NCI-H146 treated with DMSO at 0.1 percent for 48 hours (cell line): ENCODE data around the gene PCNX3.

Experiments used
- DNase-seq: peaks from one replicate; lab custom pipeline; 2025; ENCODE audit not compliant: unreplicated experiment; lab: John Stamatoyannopoulos, UW

Gene PCNX3

GRCh38 chr11:65615229-65615949 lies at the start of gene PCNX3:
Gene PCNX3 (plus strand): TSS chr11:65615776. CDS start chr11:65616312, 536 bp downstream.
- DNase-seq = peak; percentile 99

DNA sequence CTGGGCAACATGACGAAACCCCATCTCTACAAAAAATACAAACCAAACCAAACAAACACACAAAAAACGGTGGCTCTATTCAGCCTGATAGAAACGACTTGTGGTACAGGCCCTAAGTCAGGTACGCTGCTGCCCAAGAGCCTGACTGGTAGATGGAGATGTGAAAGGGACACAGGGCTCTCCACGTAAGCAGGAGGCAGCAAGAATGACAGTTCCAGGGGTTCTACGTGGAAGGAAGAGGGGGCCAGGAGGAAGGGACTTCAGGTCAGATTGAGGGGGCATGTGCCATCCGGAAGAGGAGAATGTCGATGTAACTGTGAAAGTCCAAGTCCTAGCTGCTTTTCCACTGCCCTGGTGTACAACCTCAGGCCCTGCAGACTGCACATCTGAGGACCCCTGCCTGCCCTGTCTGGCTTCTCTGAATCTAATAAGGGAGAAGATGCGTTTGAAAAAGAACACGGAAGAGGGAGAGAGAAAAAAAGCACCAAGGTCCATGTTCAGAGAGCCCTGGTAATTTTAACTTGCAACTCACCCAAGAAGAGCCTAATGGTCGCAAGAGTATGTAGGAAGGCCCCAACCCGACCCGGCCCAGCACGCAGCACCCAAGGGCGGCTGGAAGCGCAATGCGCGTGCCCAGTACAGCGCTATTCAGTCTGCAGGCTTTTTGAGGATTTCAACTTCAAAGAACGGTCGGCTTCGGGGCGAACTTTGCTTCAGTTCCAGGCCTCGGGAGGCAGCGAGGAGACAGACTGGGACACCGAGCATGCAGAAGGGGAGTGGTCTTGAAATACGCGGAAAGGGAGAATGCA lies 46.2 kb upstream of the PCNX3 start:
- no peak for DNase-seq

DNA sequence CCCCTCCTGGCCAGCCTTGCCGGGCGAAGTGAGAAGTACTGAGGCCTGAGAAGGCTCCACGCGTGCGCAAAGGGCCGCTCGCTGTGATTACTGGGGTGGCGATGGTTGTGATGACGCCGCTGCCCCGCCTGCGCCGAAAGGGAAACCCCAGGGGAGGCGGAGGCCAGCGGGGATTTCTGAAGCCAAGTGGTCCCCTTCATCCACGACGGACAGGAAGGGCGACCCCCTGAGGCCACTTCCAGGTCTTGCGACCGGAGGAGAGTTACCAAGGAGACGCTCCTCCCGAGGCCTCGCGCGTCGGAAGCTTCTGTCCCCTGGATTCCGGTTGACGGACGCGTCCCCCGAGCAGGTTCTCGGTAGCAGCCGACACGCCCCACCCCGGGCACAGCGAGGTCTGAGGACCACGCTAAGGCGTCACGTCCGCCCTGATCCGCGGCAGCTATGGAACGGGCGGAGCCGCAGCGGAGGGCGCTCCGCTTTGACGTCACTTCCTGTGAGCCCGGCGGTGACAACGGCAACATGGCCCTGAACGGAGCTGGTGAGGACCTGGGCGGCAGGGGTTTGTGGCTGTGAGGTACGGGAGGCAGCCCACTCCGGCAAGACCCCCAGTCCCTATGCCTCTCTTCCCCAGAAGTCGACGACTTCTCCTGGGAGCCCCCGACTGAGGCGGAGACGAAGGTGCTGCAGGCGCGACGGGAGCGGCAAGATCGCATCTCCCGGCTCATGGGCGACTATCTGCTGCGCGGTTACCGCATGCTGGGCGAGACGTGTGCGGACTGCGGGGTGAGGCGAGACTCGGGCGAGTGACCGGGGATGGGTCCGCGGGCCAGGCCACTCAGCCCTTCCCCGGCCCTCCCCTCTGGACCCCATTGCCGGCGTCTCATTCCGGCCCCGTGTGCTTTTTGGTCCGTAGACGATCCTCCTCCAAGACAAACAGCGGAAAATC lies 45.3 kb upstream of the PCNX3 start, which contains the start of gene ZNRD2:
Gene ZNRD2 (plus strand): TSS at position 505 of the 946 bp plus-strand sequence. CDS start 15 bp downstream, at position 520.
- DNase-seq = peak; percentile 83

- DNase-seq = no peak
Observed at GRCh38 chr11:65571420-65571819, 44.2 kb upstream of the PCNX3 start.

DNA sequence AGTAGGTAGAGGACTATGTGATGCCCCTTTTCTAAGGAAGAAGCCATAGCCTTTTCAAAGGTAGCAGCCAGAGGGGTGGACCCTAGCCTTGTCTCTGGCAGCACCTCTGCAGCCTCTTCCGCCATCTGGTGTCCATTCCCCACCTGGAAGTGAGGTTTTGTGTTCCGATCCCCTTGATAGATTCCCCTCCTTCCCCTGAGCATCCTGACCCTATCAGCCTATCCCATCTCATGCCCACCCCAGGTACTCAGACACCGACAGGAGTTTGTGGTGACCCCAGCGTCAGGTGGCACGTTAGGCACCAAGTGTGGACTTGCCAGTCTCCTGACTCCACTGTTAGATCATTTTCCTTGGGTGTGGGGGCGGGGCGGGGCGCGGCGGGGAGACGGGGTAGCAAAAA lies 43.6 kb upstream of the PCNX3 start:
- DNase-seq = peak; percentile 14

DNA sequence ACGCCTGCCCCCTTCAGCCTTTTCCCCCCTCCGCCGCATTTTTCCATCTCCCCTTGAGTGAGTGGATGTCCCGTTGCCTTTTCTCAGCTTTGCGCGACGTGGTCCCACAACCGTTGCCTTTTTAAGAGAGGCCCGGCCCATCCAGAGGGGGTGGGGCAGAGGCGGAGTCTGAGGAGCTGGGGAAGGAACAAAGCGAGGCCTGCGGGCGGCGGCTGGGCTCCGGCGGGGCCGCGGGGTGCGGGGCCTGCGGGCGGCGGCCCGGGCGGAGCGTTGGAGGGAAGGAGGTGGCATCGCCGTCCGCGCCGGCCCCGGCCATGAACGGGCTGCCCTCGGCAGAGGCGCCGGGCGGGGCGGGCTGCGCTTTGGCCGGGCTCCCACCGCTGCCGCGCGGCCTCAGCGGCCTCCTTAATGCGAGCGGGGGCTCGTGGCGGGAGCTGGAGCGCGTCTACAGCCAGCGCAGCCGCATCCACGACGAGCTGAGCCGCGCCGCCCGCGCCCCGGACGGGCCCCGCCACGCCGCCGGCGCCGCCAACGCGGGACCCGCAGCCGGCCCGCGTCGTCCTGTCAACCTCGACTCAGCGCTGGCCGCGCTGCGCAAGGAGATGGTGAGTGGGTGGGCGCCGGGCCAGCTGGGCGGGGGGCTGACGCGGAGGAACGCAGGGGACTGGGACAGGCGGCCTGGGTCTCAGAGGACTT lies 43.1 kb upstream of the PCNX3 start, which contains the start of gene FAM89B:
Gene FAM89B (plus strand): TSS at position 183 of the 696 bp plus-strand sequence. CDS start 132 bp downstream, at position 315.
- DNase-seq = peak; percentile 63

GRCh38 chr11:65573391-65574079 lies 42.0 kb upstream of the PCNX3 start:
- no peak for DNase-seq

- DNase-seq = peak; percentile 66
Observed at GRCh38 chr11:65574109-65574810, 41.3 kb upstream of the PCNX3 start.

GRCh38 chr11:65574811-65575567 lies 40.6 kb upstream of the PCNX3 start:
- DNase-seq = peak; percentile 94

DNA sequence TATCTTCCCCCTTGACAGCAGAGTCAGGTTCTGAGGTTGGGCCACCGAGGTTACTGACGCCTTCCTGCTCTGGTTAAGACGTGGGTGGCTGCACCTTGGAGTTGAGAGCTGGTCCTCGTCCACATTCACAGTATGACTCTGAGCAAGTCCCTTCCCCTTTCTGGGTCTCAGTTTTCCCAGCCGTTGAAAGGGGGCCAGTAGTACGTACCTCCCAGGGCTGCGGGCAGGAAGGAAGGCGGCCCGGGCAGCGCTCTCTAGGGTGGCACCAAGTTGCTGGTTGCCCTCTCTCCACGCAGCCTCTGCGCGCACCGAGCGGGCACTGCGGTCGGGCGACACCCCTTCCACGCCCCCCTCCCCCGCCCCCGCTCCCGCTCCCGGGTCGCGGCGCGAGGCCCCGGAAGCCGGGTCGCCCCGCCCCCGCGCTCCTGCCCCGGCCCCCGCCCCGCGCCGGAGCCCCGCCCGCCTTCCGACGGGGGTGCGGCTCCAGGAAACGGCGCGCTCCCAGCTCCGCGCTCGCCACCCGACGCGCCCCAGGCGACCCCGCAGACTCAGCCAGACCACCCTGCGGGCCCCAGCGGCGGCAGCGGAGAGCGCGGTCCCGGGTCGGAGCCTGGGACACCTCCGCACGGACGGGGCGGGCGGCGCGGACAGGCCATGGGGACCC lies 39.9 kb upstream of the PCNX3 start, which contains the start of gene EHBP1L1:
Gene EHBP1L1 (plus strand): TSS at position 486 of the 664 bp plus-strand sequence. CDS start 250 bp downstream, outside the sequence.
- peak; percentile 53 for DNase-seq

- no peak for DNase-seq
Observed at GRCh38 chr11:65576232-65576866, 39.2 kb upstream of the PCNX3 start.

- DNase-seq = no peak
Observed at GRCh38 chr11:65576867-65577755, 38.5 kb upstream of the PCNX3 start.

DNA sequence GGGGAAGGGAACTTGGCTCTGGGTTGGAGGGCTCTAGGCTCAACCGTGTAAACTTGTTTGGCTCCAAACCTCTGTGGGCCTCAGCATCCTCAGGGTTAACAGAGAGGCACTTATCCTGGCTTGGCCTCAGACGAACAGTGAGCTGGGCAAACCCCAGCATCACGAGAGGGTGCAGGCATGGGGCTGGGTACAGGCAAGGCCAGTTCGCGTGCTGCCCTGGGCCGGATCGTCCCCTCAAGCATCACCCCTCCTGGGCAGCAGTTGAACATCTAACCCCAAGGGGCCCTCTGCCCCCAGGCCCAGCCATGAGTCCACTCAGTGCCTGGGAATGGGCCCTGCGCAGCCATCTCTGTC lies 37.8 kb upstream of the PCNX3 start:
- DNase-seq = no peak

DNA sequence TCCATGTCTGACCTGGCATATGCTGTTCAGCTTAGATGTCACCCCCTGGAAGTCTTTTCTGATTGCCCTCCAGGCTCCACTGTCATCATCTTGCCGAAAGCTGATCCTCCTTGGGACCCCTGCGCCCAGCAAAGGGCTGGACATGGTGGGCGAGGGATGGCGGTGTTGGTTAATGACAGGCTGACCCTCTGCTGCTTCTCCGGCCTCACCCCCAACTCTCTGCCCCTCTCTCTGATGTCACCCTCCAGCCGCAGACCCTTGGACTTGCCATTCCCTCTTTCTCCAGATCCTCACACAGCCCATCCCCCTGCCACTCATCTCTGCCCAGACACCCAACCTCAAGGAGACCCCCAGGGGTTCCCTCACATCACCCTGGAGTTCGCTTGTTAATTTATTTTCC lies 37.4 kb upstream of the PCNX3 start:
- DNase-seq = no peak

DNA sequence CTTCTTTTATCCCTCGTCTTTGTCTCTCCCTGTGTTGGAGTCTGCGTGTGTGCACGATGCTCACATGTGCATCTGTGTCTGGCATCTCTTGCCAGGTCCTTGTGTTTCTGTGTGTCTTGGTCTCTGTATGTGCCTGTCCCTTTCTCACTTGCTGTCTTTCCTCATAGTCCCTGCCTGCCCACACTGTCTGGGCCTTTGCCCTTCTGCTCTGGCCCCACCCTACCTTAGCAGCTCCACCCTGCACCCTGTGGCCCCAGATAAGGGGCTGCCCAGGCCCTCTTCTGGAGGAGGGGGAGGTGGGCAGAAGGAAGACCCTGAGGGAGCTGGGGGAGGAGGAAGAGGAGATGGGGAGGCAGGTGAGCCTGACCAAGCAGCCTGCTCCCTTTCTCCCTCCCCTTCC lies 36.9 kb upstream of the PCNX3 start:
- no peak for DNase-seq

- DNase-seq = no peak
Observed at GRCh38 chr11:65579291-65579690, 36.3 kb upstream of the PCNX3 start.
